Ovary (tissue), 3 donors: Measurements from ENCODE around the gene CCNG2.

Experiments used
- EP300 ChIP-seq: sonication (generic); formaldehyde crosslinking; IDR thresholded peaks from one replicate; pipeline ENCODE4 v1.6.1; 2017; ENCODE audit warnings: antibody characterized with exemption
- POLR2A ChIP-seq: fragments of 450-650 bp; IDR thresholded peaks from one replicate; pipeline ENCODE4 v1.6.1; 2017; ENCODE audit warnings: antibody characterized with exemption, mild to moderate bottlenecking, moderate library complexity
- TF ChIP-seq, protein P1 (sequence below), 3 donors: fragments of 450-650 bp in 2 of 3; fragments of 200-600 bp in 1 of 3; IDR thresholded peaks; one replicate each; pipeline versions ENCODE4 v1.5.1 to v1.8.0; 2016 to 2022; ENCODE audit warnings: antibody characterized with exemption in 3 of 3, mild to moderate bottlenecking in 1 of 3
- donor health status: DM: no; HTN: no; CAD: no.

DNA sequence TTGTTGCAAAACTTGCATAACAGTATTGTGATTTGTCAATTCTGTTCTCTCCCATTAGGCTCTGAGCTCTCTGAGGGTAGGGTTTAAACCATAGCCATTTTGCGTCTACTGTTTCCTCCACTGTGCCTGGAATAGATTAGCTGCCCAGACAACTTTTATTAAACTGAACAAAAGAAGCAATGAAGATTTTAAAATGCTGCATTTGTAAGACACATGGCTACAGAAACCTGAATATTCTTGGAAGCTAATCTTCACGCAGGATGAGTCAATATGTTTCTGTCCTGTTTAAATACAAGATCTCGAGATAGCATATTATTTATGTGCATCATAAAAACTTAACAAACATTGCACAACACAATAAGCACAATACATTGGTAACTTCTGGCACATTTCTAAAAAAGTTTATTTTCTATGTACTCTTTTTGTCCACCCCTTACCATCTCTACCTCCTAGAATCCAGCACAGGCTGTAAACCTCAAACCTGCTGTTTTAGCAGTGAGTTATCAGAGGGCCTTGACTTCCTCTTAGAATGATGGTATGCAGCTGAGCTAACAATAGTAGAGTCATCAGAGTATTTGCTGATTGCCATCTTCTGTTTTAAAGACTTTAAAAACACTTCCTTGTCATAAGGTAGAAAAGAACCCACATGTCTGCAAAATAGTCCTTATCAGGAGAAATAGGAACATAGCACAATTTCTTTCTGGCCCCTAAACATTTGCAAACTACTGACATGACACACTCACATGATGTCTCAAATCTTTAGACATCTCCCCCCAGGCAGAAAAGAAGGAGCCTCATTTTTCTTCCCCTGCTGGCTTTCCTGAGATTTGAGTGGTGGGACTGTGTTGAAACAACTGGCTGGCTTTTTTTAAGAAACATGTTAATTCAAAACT, 10.6 kb upstream of the CCNG2 start:
- TF ChIP-seq, protein P1, sequence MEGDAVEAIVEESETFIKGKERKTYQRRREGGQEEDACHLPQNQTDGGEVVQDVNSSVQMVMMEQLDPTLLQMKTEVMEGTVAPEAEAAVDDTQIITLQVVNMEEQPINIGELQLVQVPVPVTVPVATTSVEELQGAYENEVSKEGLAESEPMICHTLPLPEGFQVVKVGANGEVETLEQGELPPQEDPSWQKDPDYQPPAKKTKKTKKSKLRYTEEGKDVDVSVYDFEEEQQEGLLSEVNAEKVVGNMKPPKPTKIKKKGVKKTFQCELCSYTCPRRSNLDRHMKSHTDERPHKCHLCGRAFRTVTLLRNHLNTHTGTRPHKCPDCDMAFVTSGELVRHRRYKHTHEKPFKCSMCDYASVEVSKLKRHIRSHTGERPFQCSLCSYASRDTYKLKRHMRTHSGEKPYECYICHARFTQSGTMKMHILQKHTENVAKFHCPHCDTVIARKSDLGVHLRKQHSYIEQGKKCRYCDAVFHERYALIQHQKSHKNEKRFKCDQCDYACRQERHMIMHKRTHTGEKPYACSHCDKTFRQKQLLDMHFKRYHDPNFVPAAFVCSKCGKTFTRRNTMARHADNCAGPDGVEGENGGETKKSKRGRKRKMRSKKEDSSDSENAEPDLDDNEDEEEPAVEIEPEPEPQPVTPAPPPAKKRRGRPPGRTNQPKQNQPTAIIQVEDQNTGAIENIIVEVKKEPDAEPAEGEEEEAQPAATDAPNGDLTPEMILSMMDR (IDR thresholded peaks at IDR 0.05) = no peak
- no peak for TF ChIP-seq POLR2A
- no peak for TF ChIP-seq EP300
